Fibroblast of villous mesenchyme (primary cell): Measurements from ENCODE around the gene GRHPR. TPM values are rescaled to one million over a fixed set of nuclear protein-coding genes. Genes with fewer than 3 reads are reported as not detected.

Source experiments
- DNase-seq: peaks from one replicate; pipeline ENCODE4 v3.0.0-alpha.2; 2010; ENCODE audit warnings: low read depth
- H3K4me3 ChIP-seq: 2 replicates; pipeline ENCODE4 v1.5.1; 2011; ENCODE audit warnings: low read depth, mild to moderate bottlenecking, low read length
- CTCF ChIP-seq: IDR thresholded peaks from 2 replicates; pipeline ENCODE4 v1.5.1; 2012; ENCODE audit warnings: low read depth, mild to moderate bottlenecking, low read length; ENCODE audit not compliant: insufficient read depth
- total RNA-seq: library from RNA; depleted of rRNA; stranded (reverse); fragments of >200 nt; gene quantifications from 2 replicates; pipeline ENCODE4 v1.2.3, GENCODE V29; 2012

GRHPR gene
- total RNA-seq, 1 donor = 142 TPM

- DNase-seq = no peak
- no peak for TF ChIP-seq CTCF
- no peak overlapping the region for H3K4me3 ChIP-seq
Observed at GRCh38 chr9:37414503-37414943, 8.0 kb upstream of the GRHPR start.

GRCh38 chr9:37415011-37415719, 7.3 kb upstream of the GRHPR start:
- peak; percentile 67 for DNase-seq
- peak; percentile 89 for TF ChIP-seq CTCF
- H3K4me3 ChIP-seq = no peak overlapping the region

- H3K4me3 ChIP-seq = no peak overlapping the region
- DNase-seq = no peak
- TF ChIP-seq CTCF = no peak
Observed at GRCh38 chr9:37417252-37417803, 5.2 kb upstream of the GRHPR start.

GRCh38 chr9:37417857-37418618, 4.5 kb upstream of the GRHPR start:
- peak; percentile 14 for DNase-seq
- no peak overlapping the region for H3K4me3 ChIP-seq
- no peak for TF ChIP-seq CTCF

- TF ChIP-seq CTCF = no peak
- no peak for DNase-seq
- H3K4me3 ChIP-seq = no peak overlapping the region
Observed at GRCh38 chr9:37419204-37419603, 3.3 kb upstream of the GRHPR start.

- H3K4me3 ChIP-seq = no peak overlapping the region
- no peak for TF ChIP-seq CTCF
Observed at GRCh38 chr9:37420271-37421215, 2.0 kb upstream of the GRHPR start.

More at GRCh38 chr9:37420271-37421215, 2.0 kb upstream of the GRHPR start:
- DNase-seq = no peak
